Measurements from ENCODE around the gene FAM229A.

The FAM229A gene

GRCh38 chr1:32339363-32339978 lies 22.8 kb downstream of the FAM229A start:
- peak; percentile 67 for DNase-seq (ENCODE audit: low read depth)
- TF ChIP-seq, protein P1, sequence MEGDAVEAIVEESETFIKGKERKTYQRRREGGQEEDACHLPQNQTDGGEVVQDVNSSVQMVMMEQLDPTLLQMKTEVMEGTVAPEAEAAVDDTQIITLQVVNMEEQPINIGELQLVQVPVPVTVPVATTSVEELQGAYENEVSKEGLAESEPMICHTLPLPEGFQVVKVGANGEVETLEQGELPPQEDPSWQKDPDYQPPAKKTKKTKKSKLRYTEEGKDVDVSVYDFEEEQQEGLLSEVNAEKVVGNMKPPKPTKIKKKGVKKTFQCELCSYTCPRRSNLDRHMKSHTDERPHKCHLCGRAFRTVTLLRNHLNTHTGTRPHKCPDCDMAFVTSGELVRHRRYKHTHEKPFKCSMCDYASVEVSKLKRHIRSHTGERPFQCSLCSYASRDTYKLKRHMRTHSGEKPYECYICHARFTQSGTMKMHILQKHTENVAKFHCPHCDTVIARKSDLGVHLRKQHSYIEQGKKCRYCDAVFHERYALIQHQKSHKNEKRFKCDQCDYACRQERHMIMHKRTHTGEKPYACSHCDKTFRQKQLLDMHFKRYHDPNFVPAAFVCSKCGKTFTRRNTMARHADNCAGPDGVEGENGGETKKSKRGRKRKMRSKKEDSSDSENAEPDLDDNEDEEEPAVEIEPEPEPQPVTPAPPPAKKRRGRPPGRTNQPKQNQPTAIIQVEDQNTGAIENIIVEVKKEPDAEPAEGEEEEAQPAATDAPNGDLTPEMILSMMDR (conservative IDR thresholded peaks at IDR 0.05; ENCODE audit: low read depth, low read length): no peak
- H3K4me3 ChIP-seq (ENCODE audit: low read depth, low read length): no peak overlapping the region

GRCh38 chr1:32338637-32339145 lies 23.6 kb downstream of the FAM229A start:
- TF ChIP-seq, protein P1 (conservative IDR thresholded peaks at IDR 0.05; ENCODE audit: low read depth, low read length): no peak
- no peak overlapping the region for H3K4me3 ChIP-seq (ENCODE audit: low read depth, low read length)

DNA sequence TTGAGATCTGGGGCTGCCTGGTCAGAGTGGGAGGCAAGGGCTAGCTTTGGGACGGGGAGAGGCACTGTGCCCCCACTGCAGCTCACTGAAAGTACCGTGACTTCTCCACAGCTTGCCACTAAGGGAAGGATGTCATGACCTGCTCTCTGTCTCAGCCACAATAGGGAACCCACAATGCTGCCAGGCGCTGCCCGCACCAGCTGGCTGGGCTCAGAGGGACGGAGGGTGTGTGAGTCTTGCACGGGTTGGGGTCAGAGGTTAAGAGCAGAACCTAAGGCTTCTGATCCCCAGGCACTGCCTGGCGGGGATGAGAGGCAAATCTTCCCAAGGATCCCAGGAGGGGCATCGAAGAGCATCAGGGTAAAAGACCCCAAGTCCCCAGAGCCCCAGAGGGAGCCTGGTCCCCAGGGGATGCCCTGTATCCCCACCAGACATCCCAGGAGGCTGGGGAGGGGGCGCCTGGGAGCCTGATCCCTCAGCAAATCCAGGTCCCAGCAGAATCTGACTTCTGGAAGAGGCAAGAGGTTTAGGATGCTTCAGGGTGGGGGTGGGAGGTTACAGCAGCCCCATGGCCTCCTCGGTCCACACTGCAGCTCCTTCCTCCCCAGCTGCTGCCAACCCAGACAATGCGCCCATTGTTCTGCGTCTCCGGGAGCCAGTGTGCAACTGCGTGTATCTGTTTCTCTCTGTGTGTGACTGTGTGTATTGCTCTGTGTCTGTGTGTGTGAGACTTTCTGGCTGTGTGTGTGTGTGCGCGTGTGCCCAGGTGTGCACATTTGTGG lies 24.2 kb downstream of the FAM229A start:
- TF ChIP-seq, protein P1 (conservative IDR thresholded peaks at IDR 0.05; ENCODE audit: low read depth, low read length): no peak
- no peak overlapping the region for H3K4me3 ChIP-seq (ENCODE audit: low read depth, low read length)

More at GRCh38 chr1:32338637-32339145, 23.6 kb downstream of the FAM229A start:
- DNase-seq (ENCODE audit: low read depth): no peak

DNA sequence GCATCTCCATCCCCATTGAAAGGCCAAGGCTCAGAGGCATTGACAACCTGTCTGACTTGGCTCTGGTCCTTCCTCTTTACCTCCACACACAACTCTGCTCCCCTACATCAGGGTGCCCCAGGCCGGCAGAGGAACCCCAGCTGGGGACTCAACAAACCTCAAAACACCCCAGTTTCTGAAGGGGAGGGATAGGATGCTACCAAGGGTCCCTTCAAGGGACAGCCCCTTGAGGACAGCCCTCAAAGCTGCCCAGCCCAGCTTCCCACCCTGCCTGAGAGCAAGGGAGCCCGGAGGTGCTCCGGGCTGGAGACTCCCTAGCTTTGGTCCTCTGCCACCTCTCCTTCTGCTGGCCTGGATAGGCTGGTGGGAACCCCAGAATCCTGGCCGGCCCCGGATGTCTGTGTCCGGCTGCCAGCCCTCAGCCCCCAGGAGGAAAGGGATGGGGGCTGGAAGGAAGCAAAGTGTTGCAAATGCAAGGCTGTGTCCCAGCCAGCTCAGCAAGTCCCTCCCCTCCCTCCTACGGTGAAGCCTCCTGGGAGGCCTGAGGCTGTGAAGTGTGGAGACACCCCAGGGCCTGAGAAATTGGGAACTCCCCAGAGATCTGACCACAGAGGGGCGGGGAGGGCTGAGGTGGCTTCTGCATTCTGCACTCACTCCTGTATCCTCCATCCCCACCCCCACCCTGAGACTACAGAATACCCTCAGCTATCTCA lies 25.2 kb downstream of the FAM229A start:
- peak; percentile 75 for DNase-seq (ENCODE audit: low read depth)
- no peak overlapping the region for H3K4me3 ChIP-seq (ENCODE audit: low read depth, low read length)
- TF ChIP-seq, protein P1 (conservative IDR thresholded peaks at IDR 0.05; ENCODE audit: low read depth, low read length): no peak

More for the DNA sequence above, 24.2 kb downstream of the FAM229A start:
- DNase-seq (ENCODE audit: low read depth): no peak

DNA sequence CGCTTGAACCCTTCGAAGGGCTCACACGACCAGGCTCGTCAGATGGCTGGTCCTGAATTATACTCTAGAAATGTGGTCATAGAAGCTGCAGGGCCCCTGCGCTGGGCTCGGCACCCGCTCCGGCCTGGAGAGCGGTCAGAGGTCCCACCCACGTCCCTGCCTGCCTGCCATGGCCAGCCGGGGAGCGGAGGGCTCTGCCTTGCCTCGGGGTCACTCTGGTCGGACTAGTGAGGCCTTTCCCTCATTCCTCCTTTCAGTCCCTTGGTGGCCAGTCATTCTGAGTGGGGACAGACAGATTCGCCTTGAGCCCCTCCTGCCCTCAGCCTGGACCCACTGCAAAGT lies 25.7 kb downstream of the FAM229A start:
- H3K4me3 ChIP-seq (ENCODE audit: low read depth, low read length): peak overlapping the region; percentile 70
- DNase-seq (ENCODE audit: low read depth): no peak
- TF ChIP-seq, protein P1 (conservative IDR thresholded peaks at IDR 0.05; ENCODE audit: low read depth, low read length): no peak

DNA sequence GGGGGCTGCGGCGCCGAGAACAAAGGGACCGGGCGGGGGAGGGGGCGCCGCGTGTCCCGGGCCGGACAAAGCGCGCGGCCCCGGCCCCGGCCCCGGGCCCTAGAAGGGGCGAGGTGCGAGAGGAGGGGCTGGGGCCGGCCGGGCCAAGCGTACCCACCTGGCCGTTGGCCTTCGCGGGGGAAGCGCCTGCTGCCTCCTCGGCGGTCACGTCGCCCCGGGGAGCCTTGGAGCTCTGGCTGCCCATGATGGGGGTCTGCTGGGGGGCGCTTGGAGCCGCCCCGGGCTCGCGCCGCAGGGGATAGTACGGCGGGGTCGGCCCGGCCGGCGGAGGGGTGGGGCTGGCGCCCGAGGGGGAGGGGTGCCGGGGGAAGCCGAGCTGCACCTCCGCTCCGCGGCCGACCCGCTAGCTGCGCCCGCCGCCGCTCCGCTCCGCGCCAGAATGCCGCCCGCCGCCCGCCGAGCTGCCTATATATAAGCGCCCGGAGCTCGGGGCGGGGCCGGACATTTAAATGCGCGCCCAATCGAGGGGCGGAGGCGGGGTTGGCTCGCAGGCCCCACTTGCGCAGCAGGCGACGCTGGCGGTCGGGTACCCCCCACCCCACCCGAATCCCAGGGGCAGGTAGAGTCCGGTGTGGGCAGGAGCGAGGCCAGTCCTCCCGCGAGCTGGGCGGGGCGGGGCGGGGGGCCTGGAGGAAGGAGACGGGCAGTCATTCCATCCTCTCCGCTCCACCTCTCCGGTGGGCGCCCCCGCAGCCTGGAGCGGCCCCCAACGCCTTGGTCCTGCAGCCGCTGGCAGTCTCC lies 26.3 kb downstream of the FAM229A start, which contains the start of gene MARCKSL1:
Gene MARCKSL1, minus strand, starts transcription at position 444 of the 801 bp plus-strand sequence. Its CDS starts 200 bp downstream, at position 244.
- DNase-seq (ENCODE audit: low read depth): peak; percentile 55
- TF ChIP-seq, protein P1 (conservative IDR thresholded peaks at IDR 0.05; ENCODE audit: low read depth, low read length): no peak
- H3K4me3 ChIP-seq (ENCODE audit: low read depth, low read length): peak within 1 kb of the TSS; percentile 70

Data from choroid plexus epithelial cell (primary cell).